Right lobe of liver (tissue), 6 donors: ENCODE measurements around the gene ZNF420. TPM values are rescaled to one million over a fixed set of nuclear protein-coding genes. Genes with fewer than 3 reads are reported as not detected.

ENCODE experiments used
- ATAC-seq, 4 donors: fragments of 200-7000 bp; cut with Tn5 transposase; one replicate each; pipeline ENCODE4 v1.9.1; 2020; ENCODE audit warnings: mild to moderate bottlenecking in 4 of 4, moderate library complexity in 4 of 4
- DNase-seq, 3 donors: peaks; one replicate each; pipeline ENCODE4 v3.0.0-alpha.2; 2020
- H3K27ac ChIP-seq, 3 donors: fragments of 200-600 bp; one replicate each; pipeline ENCODE4 v1.8.0; 2022
- H3K27me3 ChIP-seq, 2 donors: fragments of 200-600 bp; one replicate each; pipeline ENCODE4 v1.8.0; 2022
- H3K36me3 ChIP-seq, 4 donors: fragments of 200-600 bp; sonication (generic) in 1 of 4; one replicate each; pipeline versions ENCODE4 v1.5.1 to v1.8.0; 2017 to 2022; ENCODE audit warnings: control low read depth in 1 of 4
- H3K4me1 ChIP-seq, 4 donors: fragments of 200-600 bp; sonication (generic) in 1 of 4; one replicate each; pipeline versions ENCODE4 v1.5.1 to v1.8.0; 2017 to 2022; ENCODE audit warnings: control low read depth in 1 of 4
- H3K4me3 ChIP-seq, 3 donors: fragments of 200-600 bp; one replicate each; pipeline ENCODE4 v1.8.0; 2022
- H3K9me3 ChIP-seq, 4 donors: fragments of 200-600 bp; sonication (generic) in 1 of 4; one replicate each; pipeline versions ENCODE4 v1.5.1 to v1.8.0; 2017 to 2022; ENCODE audit warnings: control low read depth in 1 of 4
- CTCF ChIP-seq, 4 donors: fragments of 200-600 bp in 3 of 4; fragments of 450-650 bp in 1 of 4; IDR thresholded peaks; one replicate each; pipeline versions ENCODE4 v1.5.1 to v1.8.0; 2016 to 2022; ENCODE audit warnings: antibody characterized with exemption in 4 of 4, mild to moderate bottlenecking in 2 of 4
- POLR2A ChIP-seq: fragments of 450-650 bp; IDR thresholded peaks from one replicate; pipeline ENCODE4 v1.6.1; 2017; ENCODE audit warnings: antibody characterized with exemption, mild to moderate bottlenecking
- WGBS: methylation state at CpG from one replicate; pipeline ENCODE4 v1.1.6; 2018; ENCODE audit warnings: low coverage, low lambda C conversion rate; ENCODE audit not compliant: insufficient coverage; ENCODE audit errors: missing lambda C conversion rate; 5-methylcytosine and 5-hydroxymethylcytosine counted together
- intact Hi-C, 2 donors: fragments of 100-400 bp; cut with DNase I; formaldehyde crosslinking; loops; one replicate each; pipeline versions ENCODE4 v1.11.2 to v1.14.1; 2022
- total RNA-seq, 6 experiments: library from RNA; depleted of rRNA in 2 of 6; stranded (reverse); fragments of >200 nt in 2 of 6; fragmentation: NEBNext Ultra II Directional in 3 of 6; extraction: Animal tissue kit (Norgen Biotek cat#: 25700) in 3 of 6; gene quantifications; one replicate each; pipeline versions ENCODE4 v1.1.0 to v1.2.4, GENCODE V29; 2016 to 2023
- donor health status: DM: no; HTN: yes; CAD: no.
- donor health status: DM: no; HTN: no; CAD: no.
- donor health status: DM: no; HTN: no; CAD: no.
- donor health status: DM: no; HTN: yes; CAD: no.
- donor health status: DM: no; HTN: yes; CAD: no.

Gene ZNF420
- total RNA-seq, 6 experiments from 2014 or later = 1.9 to 5.3 (median 3.5) TPM

- Histone ChIP-seq H3K4me3 (peak overlapping the region; percentile 76 to 92 (median 88)), H3K27me3 (no peaks in the 10 kb centered on the region), H3K9me3 (peaks cover 0 to 10% (median 0%) of the 10 kb centered on the region in 4 donors), H3K36me3 (no peaks in the 10 kb centered on the region), H3K27ac (peak overlapping the region in 2 of 3 donors; percentile 61 to 68), H3K4me1 (peaks cover 0 to 16% (median 3%) of the 10 kb centered on the region in 4 donors)
- DNase-seq = no peak
- no peak for ATAC-seq
- WGBS = 0% methylated on average over 7 of the region's 7 CpGs
- intact Hi-C loops = no loop called here
- no peak for TF ChIP-seq POLR2A
- no peak for TF ChIP-seq CTCF (IDR thresholded peaks at IDR 0.05)
These were observed 442 bp downstream of the ZNF420 start for GRCh38 chr19:37078717-37079032.

- H3K36me3 ChIP-seq = no peaks in the 10 kb centered on the region
- DNase-seq = no peak
These were observed 1.0 kb downstream of the ZNF420 start for GRCh38 chr19:37079238-37079637.

GRCh38 chr19:37082307-37082706, 4.1 kb downstream of the ZNF420 start:
- intact Hi-C loops = no loop called here
- Histone ChIP-seq H3K27me3 (no peaks in the 10 kb centered on the region), H3K4me1 (peaks cover 0 to 13% (median 3%) of the 10 kb centered on the region in 4 donors), H3K27ac (no peak overlapping the region), H3K9me3 (peaks cover 0 to 14% (median 8%) of the 10 kb centered on the region in 4 donors), H3K4me3 (no peak overlapping the region), H3K36me3 (no peaks in the 10 kb centered on the region)
- 100% methylated on average over 2 of the region's 2 CpGs for WGBS
- no peak for ATAC-seq
- DNase-seq = no peak
- TF ChIP-seq CTCF (IDR thresholded peaks at IDR 0.05) = no peak
- TF ChIP-seq POLR2A = no peak

More at GRCh38 chr19:37079238-37079637, 1.0 kb downstream of the ZNF420 start:
- no peaks in the 10 kb centered on the region for H3K27me3 ChIP-seq
- no peak for ATAC-seq
- TF ChIP-seq POLR2A (no peak), CTCF (IDR thresholded peaks at IDR 0.05) (no peak)
- peaks cover 0 to 16% (median 3%) of the 10 kb centered on the region in 4 donors for H3K4me1 ChIP-seq
- peaks cover 0 to 10% (median 0%) of the 10 kb centered on the region in 4 donors for H3K9me3 ChIP-seq
- 83% methylated on average over 4 of the region's 4 CpGs for WGBS
- peak overlapping the region; percentile 76 to 92 (median 88) for H3K4me3 ChIP-seq
- intact Hi-C loops = no loop called here
- no peak overlapping the region for H3K27ac ChIP-seq

- Histone ChIP-seq H3K36me3 (peaks cover 0 to 31% (median 13%) of the 10 kb centered on the region in 4 donors), H3K4me1 (no peaks in the 10 kb centered on the region), H3K9me3 (peaks cover 0 to 32% (median 10%) of the 10 kb centered on the region in 4 donors), H3K27me3 (no peaks in the 10 kb centered on the region), H3K4me3 (no peak overlapping the region), H3K27ac (no peak overlapping the region)
- 88% methylated on average over 1 of the region's 1 CpG for WGBS
- intact Hi-C loops = no loop called here
- no peak for ATAC-seq
- TF ChIP-seq POLR2A = no peak
- TF ChIP-seq CTCF (IDR thresholded peaks at IDR 0.05) = no peak
- no peak for DNase-seq
These were observed 8.9 kb downstream of the ZNF420 start for GRCh38 chr19:37087110-37087509.

GRCh38 chr19:37095859-37096258, 17.6 kb downstream of the ZNF420 start:
- Histone ChIP-seq H3K27me3 (no peaks in the 10 kb centered on the region), H3K4me3 (no peak overlapping the region), H3K36me3 (peaks cover 0 to 60% (median 12%) of the 10 kb centered on the region in 4 donors), H3K27ac (no peak overlapping the region), H3K4me1 (no peaks in the 10 kb centered on the region), H3K9me3 (peaks cover 0 to 45% (median 4%) of the 10 kb centered on the region in 4 donors)
- no peak for TF ChIP-seq POLR2A
- TF ChIP-seq CTCF (IDR thresholded peaks at IDR 0.05) = no peak
- intact Hi-C loops = no loop called here
- DNase-seq (no peak), ATAC-seq (no peak)
- 100% methylated on average over 1 of the region's 1 CpG for WGBS
